ENCODE data around the gene TMEM147. TPM values are rescaled to one million over a fixed set of nuclear protein-coding genes. Genes with fewer than 3 reads are reported as not detected.

Gene TMEM147
- total and polyA plus RNA-seq, 10 of the 15 experiments (the other 5 are each of a cell fraction or from before 2014, with no cell fraction given): 53.4 to 145 (median 79.3) TPM

DNA sequence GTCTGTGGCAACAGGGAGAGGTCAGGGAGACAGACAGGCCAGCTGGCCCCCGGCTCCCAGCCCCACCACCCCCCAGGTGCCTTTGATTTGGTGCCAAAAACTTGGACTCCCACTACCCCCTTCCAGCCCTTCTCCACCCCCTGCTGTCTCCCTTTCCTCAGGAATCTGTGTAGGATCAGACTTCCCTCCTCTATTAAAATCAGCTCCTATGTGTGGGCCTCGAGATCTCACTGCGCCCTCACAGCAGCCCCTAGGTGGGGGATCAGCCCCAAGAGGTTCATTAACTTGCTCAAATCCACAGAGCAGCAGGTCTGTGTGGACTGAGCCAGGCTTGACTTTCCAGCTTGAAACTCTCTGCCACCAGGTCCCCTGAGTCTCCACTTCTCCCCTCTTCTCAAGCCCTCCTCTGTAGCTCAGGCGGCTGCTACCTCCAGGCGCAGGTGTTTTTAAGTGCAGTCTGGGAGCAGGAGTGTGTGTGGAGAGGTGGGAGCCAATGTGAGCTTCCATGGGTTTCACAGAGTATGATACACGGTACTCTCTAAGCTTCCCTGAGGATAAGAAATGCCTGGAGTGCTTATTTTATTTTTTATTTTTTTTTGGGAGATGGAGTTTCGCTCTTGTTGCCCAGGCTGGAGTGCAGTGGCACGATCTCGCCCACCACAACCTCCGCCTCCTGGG, 10.5 kb upstream of the TMEM147 start:
- Histone ChIP-seq H3K4me1 (ENCODE audit: control insufficient read depth, insufficient read depth, low read length) (peaks cover 13% of the 10 kb centered on the region), H3K4me3 (no peak overlapping the region), H3K9ac (ENCODE audit: control insufficient read depth, insufficient read depth, low read length) (no peak overlapping the region), H3K36me3 (ENCODE audit: control insufficient read depth in 2 of 2, insufficient read depth in 2 of 2, low read length in 1 of 2) (no peaks in the 10 kb centered on the region), H3K27ac (ENCODE audit: control insufficient read depth, insufficient read depth) (no peak overlapping the region), H2AFZ (ENCODE audit: control insufficient read depth, low read depth, low read length) (no peak overlapping the region), H3K9me3 (replicated peaks; ENCODE audit: control insufficient read depth, insufficient read depth, low read length) (no peaks in the 10 kb centered on the region), H3K79me2 (ENCODE audit: control insufficient read depth, insufficient read depth, low read length) (no peaks in the 10 kb centered on the region), H3K27me3 (replicated peaks in 1 of 2; ENCODE audit: control insufficient read depth in 2 of 2, insufficient read depth in 2 of 2, low read length in 1 of 2) (peaks cover 0 to 3% of the 10 kb centered on the region in 2 experiments; a peak in 3 of 4 replicates), H3K4me2 (ENCODE audit: control insufficient read depth, insufficient read depth) (no peak overlapping the region), H4K20me1 (ENCODE audit: control insufficient read depth, insufficient read depth) (no peaks in the 10 kb centered on the region)
- in situ Hi-C loops (cut with MboI): no loop called here
- SMC1A ChIA-PET (ENCODE audit: uncharacterized antibody, unreplicated experiment): no interaction called here
- no peak for FAIRE-seq
- no peak for DNase-seq (ENCODE audit: low read depth, low spot score)
- ATAC-seq: no peak; the same call in 2 of the 3 replicates
- no peak for TF ChIP-seq POU2F2 (IDR thresholded peaks at IDR 0.05; ENCODE audit: borderline replicate concordance, low read depth, low read length)
- TF ChIP-seq, protein P1, sequence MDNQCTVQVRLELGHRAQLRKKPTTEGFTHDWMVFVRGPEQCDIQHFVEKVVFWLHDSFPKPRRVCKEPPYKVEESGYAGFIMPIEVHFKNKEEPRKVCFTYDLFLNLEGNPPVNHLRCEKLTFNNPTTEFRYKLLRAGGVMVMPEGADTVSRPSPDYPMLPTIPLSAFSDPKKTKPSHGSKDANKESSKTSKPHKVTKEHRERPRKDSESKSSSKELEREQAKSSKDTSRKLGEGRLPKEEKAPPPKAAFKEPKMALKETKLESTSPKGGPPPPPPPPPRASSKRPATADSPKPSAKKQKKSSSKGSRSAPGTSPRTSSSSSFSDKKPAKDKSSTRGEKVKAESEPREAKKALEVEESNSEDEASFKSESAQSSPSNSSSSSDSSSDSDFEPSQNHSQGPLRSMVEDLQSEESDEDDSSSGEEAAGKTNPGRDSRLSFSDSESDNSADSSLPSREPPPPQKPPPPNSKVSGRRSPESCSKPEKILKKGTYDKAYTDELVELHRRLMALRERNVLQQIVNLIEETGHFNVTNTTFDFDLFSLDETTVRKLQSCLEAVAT (IDR thresholded peaks at IDR 0.05): no peak
- no peak for TF ChIP-seq ZNF384 (IDR thresholded peaks at IDR 0.05; ENCODE audit: borderline replicate concordance, low read depth, low read length)
- no peak for TF ChIP-seq JUND (IDR thresholded peaks at IDR 0.05; ENCODE audit: low read depth, low read length)
- no peak for TF ChIP-seq SIN3A (IDR thresholded peaks at IDR 0.05; ENCODE audit: low read depth, low read length)
- no peak for TF ChIP-seq RB1 (IDR thresholded peaks at IDR 0.05; ENCODE audit: borderline replicate concordance)
- no peak for TF ChIP-seq MYB (IDR thresholded peaks at IDR 0.05; ENCODE audit: borderline replicate concordance, low read depth, low read length)
- no peak for TF ChIP-seq CHD4 (IDR thresholded peaks at IDR 0.05)
- TF ChIP-seq NRF1 (conservative IDR thresholded peaks at IDR 0.05; ENCODE audit: low read depth, low read length): no peak
- TF ChIP-seq IRF4 (IDR thresholded peaks at IDR 0.05; ENCODE audit: low read depth, low read length): no peak
- TF ChIP-seq, protein P2, sequence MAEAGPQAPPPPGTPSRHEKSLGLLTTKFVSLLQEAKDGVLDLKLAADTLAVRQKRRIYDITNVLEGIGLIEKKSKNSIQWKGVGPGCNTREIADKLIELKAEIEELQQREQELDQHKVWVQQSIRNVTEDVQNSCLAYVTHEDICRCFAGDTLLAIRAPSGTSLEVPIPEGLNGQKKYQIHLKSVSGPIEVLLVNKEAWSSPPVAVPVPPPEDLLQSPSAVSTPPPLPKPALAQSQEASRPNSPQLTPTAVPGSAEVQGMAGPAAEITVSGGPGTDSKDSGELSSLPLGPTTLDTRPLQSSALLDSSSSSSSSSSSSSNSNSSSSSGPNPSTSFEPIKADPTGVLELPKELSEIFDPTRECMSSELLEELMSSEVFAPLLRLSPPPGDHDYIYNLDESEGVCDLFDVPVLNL (IDR thresholded peaks at IDR 0.05; ENCODE audit: low read depth, low read length): no peak
- TF ChIP-seq NR2F1 (conservative IDR thresholded peaks at IDR 0.05): no peak
- 71% methylated on average over 10 of the region's 10 CpGs for WGBS (ENCODE audit: insufficient coverage, insufficient replicate concordance, low lambda C conversion rate, missing lambda C conversion rate)
- CTCF ChIA-PET: interaction anchor here (0.8 to 1.0 kb wide), 3 partner anchors 24 to 128 kb away, joined by 3 to 4 read pairs (median 3); no protein-coding TSS in a partner anchor
- BruUV-seq (replicated peaks): no TSS peak
- RAD21 ChIA-PET (ENCODE audit: unreplicated experiment): no interaction called here
- POLR2A ChIA-PET: no interaction called here
- intact Hi-C loops (cut with micrococcal nuclease; ENCODE audit: unreplicated experiment): no loop called here

All from GM12878 (cell line).